HG03460 (cell line): ENCODE measurements around the gene KLHDC3.
"Not testable (repeated sequence)": the region's sequence is repeated elsewhere in the genome, so short reads cannot be mapped to it uniquely, and the experiment has no call there.

Experiments
- ATAC-seq: cut with Tn5 transposase; IDR thresholded peaks from one replicate; pipeline ENCODE4 v1.9.1; 2021; ENCODE audit not compliant: unreplicated experiment

KLHDC3 gene

GRCh38 chr6:42987533-42988451 lies 26.3 kb upstream of the KLHDC3 start:
- no peak for ATAC-seq

- ATAC-seq: no peak
These were observed 25.5 kb upstream of the KLHDC3 start for GRCh38 chr6:42988486-42989020.

GRCh38 chr6:42989923-42990322 lies 24.1 kb upstream of the KLHDC3 start:
- ATAC-seq: no peak

GRCh38 chr6:42993445-42993844 lies 20.6 kb upstream of the KLHDC3 start:
- ATAC-seq: no peak

- no peak for ATAC-seq
These were observed 17.5 kb upstream of the KLHDC3 start for GRCh38 chr6:42996513-42996912.

GRCh38 chr6:42998205-42998604 lies 15.8 kb upstream of the KLHDC3 start:
- ATAC-seq: not testable (repeated sequence)

GRCh38 chr6:43001843-43002242 lies 12.2 kb upstream of the KLHDC3 start:
- ATAC-seq: no peak

- ATAC-seq: no peak
These were observed 8.2 kb upstream of the KLHDC3 start for GRCh38 chr6:43005844-43006243.

GRCh38 chr6:43006251-43006650 lies 7.8 kb upstream of the KLHDC3 start:
- ATAC-seq: no peak

GRCh38 chr6:43007126-43007525 lies 6.9 kb upstream of the KLHDC3 start:
- no peak for ATAC-seq

GRCh38 chr6:43009124-43009523 lies 4.9 kb upstream of the KLHDC3 start:
- no peak for ATAC-seq

GRCh38 chr6:43011207-43011606 lies 2.8 kb upstream of the KLHDC3 start:
- ATAC-seq: no peak

GRCh38 chr6:43012364-43012763 lies 1.7 kb upstream of the KLHDC3 start:
- no peak for ATAC-seq

GRCh38 chr6:43013097-43013842 lies 779 bp upstream of the KLHDC3 start:
- no peak for ATAC-seq

GRCh38 chr6:43014434-43014909 lies 423 bp downstream of the KLHDC3 start:
- ATAC-seq: no peak

GRCh38 chr6:43016176-43016942 lies 2.3 kb downstream of the KLHDC3 start:
- ATAC-seq: no peak

GRCh38 chr6:43016943-43017334 lies 2.9 kb downstream of the KLHDC3 start:
- no peak for ATAC-seq

- ATAC-seq: no peak
These were observed 5.1 kb downstream of the KLHDC3 start for GRCh38 chr6:43019152-43019551.

- no peak for ATAC-seq
These were observed 6.1 kb downstream of the KLHDC3 start for GRCh38 chr6:43020052-43020705.

GRCh38 chr6:43020847-43021246 lies 6.8 kb downstream of the KLHDC3 start:
- no peak for ATAC-seq
